Dendritic cell treated with granulocyte-macrophage colony-stimulating factor and Interleukin-4, amounts not matched to agents 40 ng/mL and 50 ng/mL, for 4 days (primary cell): ENCODE data around the gene PRRX2.
A peak's percentile ranks its signal among the peaks of the same experiment; 100 is the strongest.

Experiments used
- H3K27ac Mint-ChIP-seq: one replicate; pipeline ENCODE4 v1.8.0; 2022; ENCODE audit warnings: mild to moderate bottlenecking, mixed read lengths
- H3K27me3 Mint-ChIP-seq: one replicate; pipeline ENCODE4 v1.8.0; 2022; ENCODE audit warnings: mild to moderate bottlenecking, mixed read lengths
- H3K36me3 Mint-ChIP-seq: one replicate; pipeline ENCODE4 v1.8.0; 2022; ENCODE audit warnings: low read depth, mixed read lengths
- H3K4me1 Mint-ChIP-seq: one replicate; pipeline ENCODE4 v1.8.0; 2022; ENCODE audit warnings: low read depth, mixed read lengths
- H3K4me3 Mint-ChIP-seq: one replicate; pipeline ENCODE4 v1.8.0; 2022; ENCODE audit warnings: mild to moderate bottlenecking, moderate library complexity, mixed read lengths
- H3K9me3 Mint-ChIP-seq: one replicate; pipeline ENCODE4 v1.8.0; 2022; ENCODE audit warnings: mixed read lengths
- intact Hi-C: fragments of 100-400 bp; cut with micrococcal nuclease; formaldehyde crosslinking; loops from one replicate; pipeline ENCODE4 v1.15.0; 2022

PRRX2 gene

GRCh38 chr9:129703667-129704355, 38.4 kb downstream of the PRRX2 start:
- Mint-ChIP-seq H3K27ac (no peak overlapping the region), H3K4me1 (no peaks in the 10 kb centered on the region), H3K9me3 (no peaks in the 10 kb centered on the region), H3K27me3 (peaks cover 46% of the 10 kb centered on the region), H3K4me3 (no peak overlapping the region), H3K36me3 (no peaks in the 10 kb centered on the region)
- intact Hi-C loops: no loop called here

- Mint-ChIP-seq H3K27ac (no peak overlapping the region), H3K9me3 (no peaks in the 10 kb centered on the region), H3K36me3 (no peaks in the 10 kb centered on the region), H3K27me3 (peaks cover 37% of the 10 kb centered on the region), H3K4me1 (no peaks in the 10 kb centered on the region), H3K4me3 (no peak overlapping the region)
- intact Hi-C loops: no loop called here
Observed at GRCh38 chr9:129704807-129705206, 39.4 kb downstream of the PRRX2 start.

GRCh38 chr9:129708793-129709192, 43.3 kb downstream of the PRRX2 start:
- Mint-ChIP-seq H3K4me1 (peaks cover 24% of the 10 kb centered on the region), H3K9me3 (no peaks in the 10 kb centered on the region), H3K36me3 (no peaks in the 10 kb centered on the region), H3K27ac (no peak overlapping the region), H3K27me3 (peaks cover 21% of the 10 kb centered on the region), H3K4me3 (no peak overlapping the region)
- intact Hi-C loops: no loop called here

- Mint-ChIP-seq H3K27ac (peak overlapping the region; percentile 4), H3K27me3 (peaks cover 14% of the 10 kb centered on the region), H3K36me3 (no peaks in the 10 kb centered on the region), H3K4me3 (no peak overlapping the region), H3K4me1 (peaks cover 27% of the 10 kb centered on the region), H3K9me3 (no peaks in the 10 kb centered on the region)
- intact Hi-C loops: no loop called here
Observed at GRCh38 chr9:129709438-129710168, 44.2 kb downstream of the PRRX2 start.

- Mint-ChIP-seq H3K27me3 (peaks cover 16% of the 10 kb centered on the region), H3K36me3 (no peaks in the 10 kb centered on the region), H3K4me3 (no peak overlapping the region), H3K9me3 (no peaks in the 10 kb centered on the region), H3K4me1 (peaks cover 32% of the 10 kb centered on the region), H3K27ac (peak overlapping the region; percentile 4)
- intact Hi-C loops: no loop called here
Observed at GRCh38 chr9:129710169-129710453, 44.7 kb downstream of the PRRX2 start.

- peaks cover 19% of the 10 kb centered on the region for H3K27me3 Mint-ChIP-seq
- H3K4me1 Mint-ChIP-seq: peaks cover 43% of the 10 kb centered on the region
- peak overlapping the region; percentile 34 for H3K4me3 Mint-ChIP-seq
- intact Hi-C loops: no loop called here
- no peaks in the 10 kb centered on the region for H3K9me3 Mint-ChIP-seq
- H3K36me3 Mint-ChIP-seq: no peaks in the 10 kb centered on the region
- H3K27ac Mint-ChIP-seq: peak overlapping the region; percentile 78
Observed at GRCh38 chr9:129712634-129713401, 47.4 kb downstream of the PRRX2 start.

- intact Hi-C loops: no loop called here
- H3K4me1 Mint-ChIP-seq: peaks cover 43% of the 10 kb centered on the region
- peak overlapping the region; percentile 78 for H3K27ac Mint-ChIP-seq
- no peaks in the 10 kb centered on the region for H3K9me3 Mint-ChIP-seq
- peaks cover 20% of the 10 kb centered on the region for H3K27me3 Mint-ChIP-seq
- H3K36me3 Mint-ChIP-seq: no peaks in the 10 kb centered on the region
- no peak overlapping the region for H3K4me3 Mint-ChIP-seq
Observed at GRCh38 chr9:129713402-129713679, 47.9 kb downstream of the PRRX2 start.

GRCh38 chr9:129714511-129715061, 49.1 kb downstream of the PRRX2 start:
- peaks cover 29% of the 10 kb centered on the region for H3K27me3 Mint-ChIP-seq
- peak overlapping the region; percentile 74 for H3K27ac Mint-ChIP-seq
- intact Hi-C loops: no loop called here
- peaks cover 43% of the 10 kb centered on the region for H3K4me1 Mint-ChIP-seq
- H3K9me3 Mint-ChIP-seq: no peaks in the 10 kb centered on the region
- H3K36me3 Mint-ChIP-seq: no peaks in the 10 kb centered on the region
- H3K4me3 Mint-ChIP-seq: peak overlapping the region; percentile 66

GRCh38 chr9:129716091-129716490, 50.6 kb downstream of the PRRX2 start:
- no peak overlapping the region for H3K4me3 Mint-ChIP-seq
- peaks cover 37% of the 10 kb centered on the region for H3K4me1 Mint-ChIP-seq
- intact Hi-C loops: no loop called here
- no peaks in the 10 kb centered on the region for H3K36me3 Mint-ChIP-seq
- H3K9me3 Mint-ChIP-seq: no peaks in the 10 kb centered on the region
- no peak overlapping the region for H3K27ac Mint-ChIP-seq
- H3K27me3 Mint-ChIP-seq: peaks cover 30% of the 10 kb centered on the region

- H3K36me3 Mint-ChIP-seq: no peaks in the 10 kb centered on the region
- H3K27ac Mint-ChIP-seq: no peak overlapping the region
- peaks cover 24% of the 10 kb centered on the region for H3K4me1 Mint-ChIP-seq
- H3K9me3 Mint-ChIP-seq: no peaks in the 10 kb centered on the region
- intact Hi-C loops: no loop called here
- no peak overlapping the region for H3K4me3 Mint-ChIP-seq
- peaks cover 24% of the 10 kb centered on the region for H3K27me3 Mint-ChIP-seq
Observed at GRCh38 chr9:129717991-129718390, 52.5 kb downstream of the PRRX2 start.

- H3K9me3 Mint-ChIP-seq: no peaks in the 10 kb centered on the region
- H3K4me3 Mint-ChIP-seq: no peak overlapping the region
- intact Hi-C loops: no loop called here
- peaks cover 20% of the 10 kb centered on the region for H3K27me3 Mint-ChIP-seq
- no peak overlapping the region for H3K27ac Mint-ChIP-seq
- H3K36me3 Mint-ChIP-seq: no peaks in the 10 kb centered on the region
- H3K4me1 Mint-ChIP-seq: peaks cover 19% of the 10 kb centered on the region
Observed at GRCh38 chr9:129718647-129719046, 53.2 kb downstream of the PRRX2 start.

GRCh38 chr9:129719135-129719534, 53.7 kb downstream of the PRRX2 start:
- intact Hi-C loops: no loop called here
- peaks cover 22% of the 10 kb centered on the region for H3K27me3 Mint-ChIP-seq
- H3K4me1 Mint-ChIP-seq: peaks cover 19% of the 10 kb centered on the region
- no peak overlapping the region for H3K4me3 Mint-ChIP-seq
- no peaks in the 10 kb centered on the region for H3K36me3 Mint-ChIP-seq
- H3K27ac Mint-ChIP-seq: no peak overlapping the region
- H3K9me3 Mint-ChIP-seq: no peaks in the 10 kb centered on the region

GRCh38 chr9:129720181-129720864, 54.9 kb downstream of the PRRX2 start:
- H3K4me3 Mint-ChIP-seq: no peak overlapping the region
- H3K9me3 Mint-ChIP-seq: no peaks in the 10 kb centered on the region
- H3K27ac Mint-ChIP-seq: no peak overlapping the region
- intact Hi-C loops: loop anchor here (10.0 kb wide), 1 partner anchor 76 kb away; the partner anchor contains the start of gene ASB6
- H3K4me1 Mint-ChIP-seq: peaks cover 14% of the 10 kb centered on the region
- H3K36me3 Mint-ChIP-seq: no peaks in the 10 kb centered on the region
- peaks cover 26% of the 10 kb centered on the region for H3K27me3 Mint-ChIP-seq
